Heart left ventricle (tissue), 13 donors: ENCODE data around the gene PTPRJ.

Experiments used
- CTCF ChIP-seq, 12 donors: fragments of 200-600 bp; sonication (generic) in 4 of 12; IDR thresholded peaks; one replicate each; pipeline versions ENCODE4 v1.5.0 to v1.8.0; 2018 to 2022; ENCODE audit warnings: antibody characterized with exemption in 12 of 12, mild to moderate bottlenecking in 5 of 12
- POLR2A ChIP-seq, 2 donors: fragments of 450-650 bp; IDR thresholded peaks; one replicate each; pipeline ENCODE4 v1.6.1; 2017; ENCODE audit warnings: antibody characterized with exemption in 2 of 2, mild to moderate bottlenecking in 2 of 2, moderate library complexity in 2 of 2
- donor health status: ischemic (EF 13 %, LVEDD 7.1; RV severe dilation, severe dysfunction).
- donor health status: DM: no; HTN: yes; CAD: no.
- donor health status: DM: no; HTN: no; CAD: no.
- donor health status: ischemic (EF 25% LVEDD 6.9; RV normal size, moderate dysfunction).
- donor health status: ischemic (EF 25% LVEDD 5.7; RV mildly dilated, moderate dysfunction).
- donor health status: ischemic (EF 35%, LVEDD 5.7; RV mildly dilated, moderate dysfunction).
- donor health status: nonischemic (EF 11% LVEDD 7.7; RV severe dilation, severe dysfunction).
- donor health status: DM: yes; HTN: yes; CAD: no.
- donor health status: PGD.
- donor health status: ischemic (EF 29% LVEDD 5.4; RV normal size, mild dysfunction).
- donor health status: nonischemic (EF 23%, LVEDD 6.1; RV moderate dilation, normal function).

GRCh38 chr11:48129697-48130395, 149.5 kb downstream of the PTPRJ start:
- TF ChIP-seq CTCF (IDR thresholded peaks at IDR 0.05), result no peak
- no peak for TF ChIP-seq POLR2A (IDR thresholded peaks at IDR 0.05)
